Measurements from ENCODE around the gene CFAP100. TPM values are rescaled to one million over a fixed set of nuclear protein-coding genes. Genes with fewer than 3 reads are reported as not detected.

The CFAP100 gene
- total RNA-seq, 1 experiment from 2014 or later: not detected

GRCh38 chr3:126402178-126402577, 7.5 kb downstream of the CFAP100 start:
- Histone ChIP-seq H3K9me2 (ENCODE audit: insufficient read depth) (no peaks in the 10 kb centered on the region), H3K27me3 (ENCODE audit: insufficient read depth, low read length) (no peaks in the 10 kb centered on the region), H3K79me2 (ENCODE audit: insufficient read depth, low read length) (no peaks in the 10 kb centered on the region), H3K27ac (ENCODE audit: low read depth, low read length) (no peak overlapping the region), H3K9ac (ENCODE audit: low read length) (no peak overlapping the region), H3K4me1 (ENCODE audit: control insufficient read depth in 1 of 2, insufficient read depth in 2 of 2, low read length in 2 of 2) (no peaks in the 10 kb centered on the region), H4K20me1 (ENCODE audit: insufficient read depth) (no peaks in the 10 kb centered on the region), H3K9me3 (ENCODE audit: control insufficient read depth in 1 of 2, insufficient read depth in 1 of 2, low read depth in 1 of 2, low read length in 2 of 2) (no peaks in the 10 kb centered on the region), H3K36me3 (ENCODE audit: control insufficient read depth in 1 of 2, insufficient read depth in 2 of 2, low read length in 2 of 2) (no peaks in the 10 kb centered on the region), H3K4me3 (replicated peaks in 1 of 2; ENCODE audit: low read depth in 1 of 2, low read length in 2 of 2) (no peak overlapping the region), H2AFZ (ENCODE audit: low read depth, low read length, poor library complexity, severe bottlenecking) (no peak overlapping the region), H3K4me2 (ENCODE audit: low read length) (no peak overlapping the region)
- DNase-seq (ENCODE audit: low read depth, low spot score) (no peak), ATAC-seq (no peak)
- ChIA-PET CTCF (no interaction called here), POLR2A (interaction anchor here (0.7 kb wide), 1 partner anchor 9 kb away, joined by 3 read pairs; no protein-coding TSS in a partner anchor), RAD21 (ENCODE audit: low non-redundant PET in 1 of 2, low total read pairs in 2 of 2, uncharacterized antibody in 2 of 2, unreplicated experiment in 2 of 2) (no interaction called here)
- intact Hi-C loops (cut with micrococcal nuclease): no loop called here
- TF ChIP-seq SIN3A (IDR thresholded peaks at IDR 0.05; ENCODE audit: low read depth) (no peak), CEBPB (IDR thresholded peaks at IDR 0.05; ENCODE audit: low read depth) (no peak), TCF7L2 (IDR thresholded peaks at IDR 0.05; ENCODE audit: borderline replicate concordance, extremely low read depth, insufficient read depth, insufficient read length) (no peak), FOSL1 (IDR thresholded peaks at IDR 0.05; ENCODE audit: low read depth) (no peak), EZH2 (IDR thresholded peaks at IDR 0.05) (no peak), MAX (IDR thresholded peaks at IDR 0.05) (no peak)
- TF ChIP-seq, protein P1, sequence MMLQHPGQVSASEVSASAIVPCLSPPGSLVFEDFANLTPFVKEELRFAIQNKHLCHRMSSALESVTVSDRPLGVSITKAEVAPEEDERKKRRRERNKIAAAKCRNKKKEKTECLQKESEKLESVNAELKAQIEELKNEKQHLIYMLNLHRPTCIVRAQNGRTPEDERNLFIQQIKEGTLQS (IDR thresholded peaks at IDR 0.05): no peak
- no TSS peak for BruUV-seq (replicated peaks)

- DNase-seq (ENCODE audit: low read depth, low spot score): no peak
- intact Hi-C loops (cut with micrococcal nuclease): no loop called here
- no peaks in the 10 kb centered on the region for H3K27me3 ChIP-seq (ENCODE audit: insufficient read depth, low read length)
- ChIA-PET RAD21 (ENCODE audit: low non-redundant PET in 1 of 2, low total read pairs in 2 of 2, uncharacterized antibody in 2 of 2, unreplicated experiment in 2 of 2) (no interaction called here), CTCF (no interaction called here), POLR2A (interaction anchor here (0.7 kb wide), 1 partner anchor 8 kb away, joined by 3 read pairs; no protein-coding TSS in a partner anchor)
- no peak for ATAC-seq
- no TSS peak for BruUV-seq (replicated peaks)
- H3K4me2 ChIP-seq (ENCODE audit: low read length): no peak overlapping the region
- no peaks in the 10 kb centered on the region for H3K36me3 ChIP-seq (ENCODE audit: control insufficient read depth in 1 of 2, insufficient read depth in 2 of 2, low read length in 2 of 2)
- no peaks in the 10 kb centered on the region for H3K79me2 ChIP-seq (ENCODE audit: insufficient read depth, low read length)
- H4K20me1 ChIP-seq (ENCODE audit: insufficient read depth): no peaks in the 10 kb centered on the region
- no peak overlapping the region for H3K4me3 ChIP-seq (replicated peaks in 1 of 2; ENCODE audit: low read depth in 1 of 2, low read length in 2 of 2)
- 0 out of 4 replicates have a peak, but pooled peaks cover 0 to 3% of the 10 kb centered on the region in 2 experiments for H3K4me1 ChIP-seq (ENCODE audit: control insufficient read depth in 1 of 2, insufficient read depth in 2 of 2, low read length in 2 of 2)
- no peaks in the 10 kb centered on the region for H3K9me2 ChIP-seq (ENCODE audit: insufficient read depth)
- H3K9me3 ChIP-seq (ENCODE audit: control insufficient read depth in 1 of 2, insufficient read depth in 1 of 2, low read depth in 1 of 2, low read length in 2 of 2): no peaks in the 10 kb centered on the region
- no peak overlapping the region for H3K27ac ChIP-seq (ENCODE audit: low read depth, low read length)
- no peak overlapping the region for H3K9ac ChIP-seq (ENCODE audit: low read length)
- H2AFZ ChIP-seq (ENCODE audit: low read depth, low read length, poor library complexity, severe bottlenecking): no peak overlapping the region
- TF ChIP-seq, protein P2, sequence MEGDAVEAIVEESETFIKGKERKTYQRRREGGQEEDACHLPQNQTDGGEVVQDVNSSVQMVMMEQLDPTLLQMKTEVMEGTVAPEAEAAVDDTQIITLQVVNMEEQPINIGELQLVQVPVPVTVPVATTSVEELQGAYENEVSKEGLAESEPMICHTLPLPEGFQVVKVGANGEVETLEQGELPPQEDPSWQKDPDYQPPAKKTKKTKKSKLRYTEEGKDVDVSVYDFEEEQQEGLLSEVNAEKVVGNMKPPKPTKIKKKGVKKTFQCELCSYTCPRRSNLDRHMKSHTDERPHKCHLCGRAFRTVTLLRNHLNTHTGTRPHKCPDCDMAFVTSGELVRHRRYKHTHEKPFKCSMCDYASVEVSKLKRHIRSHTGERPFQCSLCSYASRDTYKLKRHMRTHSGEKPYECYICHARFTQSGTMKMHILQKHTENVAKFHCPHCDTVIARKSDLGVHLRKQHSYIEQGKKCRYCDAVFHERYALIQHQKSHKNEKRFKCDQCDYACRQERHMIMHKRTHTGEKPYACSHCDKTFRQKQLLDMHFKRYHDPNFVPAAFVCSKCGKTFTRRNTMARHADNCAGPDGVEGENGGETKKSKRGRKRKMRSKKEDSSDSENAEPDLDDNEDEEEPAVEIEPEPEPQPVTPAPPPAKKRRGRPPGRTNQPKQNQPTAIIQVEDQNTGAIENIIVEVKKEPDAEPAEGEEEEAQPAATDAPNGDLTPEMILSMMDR (IDR thresholded peaks at IDR 0.05 in 2 of 3, conservative IDR thresholded peaks at IDR 0.05 in 1 of 3; ENCODE audit: borderline replicate concordance in 1 of 3, insufficient read depth in 1 of 3, low read depth in 2 of 3, low read length in 2 of 3): no peak
- TF ChIP-seq, protein P1 (IDR thresholded peaks at IDR 0.05): no peak
- no peak for TF ChIP-seq CBX3 (IDR thresholded peaks at IDR 0.05; ENCODE audit: low read depth)
- no peak for TF ChIP-seq POLR2A (IDR thresholded peaks at IDR 0.05; ENCODE audit: borderline replicate concordance, extremely low read depth, insufficient read depth, insufficient read length)
- TF ChIP-seq ELF1 (IDR thresholded peaks at IDR 0.05; ENCODE audit: borderline replicate concordance, low read depth): no peak
- no peak for TF ChIP-seq TCF7L2 (IDR thresholded peaks at IDR 0.05; ENCODE audit: borderline replicate concordance, extremely low read depth, insufficient read depth, insufficient read length)
- TF ChIP-seq ZFX (IDR thresholded peaks at IDR 0.05): no peak
- TF ChIP-seq ZNF274 (IDR thresholded peaks at IDR 0.05; ENCODE audit: low read depth, low read length): no peak
- TF ChIP-seq RAD21 (IDR thresholded peaks at IDR 0.05; ENCODE audit: low read depth): no peak
- TF ChIP-seq, protein P3, sequence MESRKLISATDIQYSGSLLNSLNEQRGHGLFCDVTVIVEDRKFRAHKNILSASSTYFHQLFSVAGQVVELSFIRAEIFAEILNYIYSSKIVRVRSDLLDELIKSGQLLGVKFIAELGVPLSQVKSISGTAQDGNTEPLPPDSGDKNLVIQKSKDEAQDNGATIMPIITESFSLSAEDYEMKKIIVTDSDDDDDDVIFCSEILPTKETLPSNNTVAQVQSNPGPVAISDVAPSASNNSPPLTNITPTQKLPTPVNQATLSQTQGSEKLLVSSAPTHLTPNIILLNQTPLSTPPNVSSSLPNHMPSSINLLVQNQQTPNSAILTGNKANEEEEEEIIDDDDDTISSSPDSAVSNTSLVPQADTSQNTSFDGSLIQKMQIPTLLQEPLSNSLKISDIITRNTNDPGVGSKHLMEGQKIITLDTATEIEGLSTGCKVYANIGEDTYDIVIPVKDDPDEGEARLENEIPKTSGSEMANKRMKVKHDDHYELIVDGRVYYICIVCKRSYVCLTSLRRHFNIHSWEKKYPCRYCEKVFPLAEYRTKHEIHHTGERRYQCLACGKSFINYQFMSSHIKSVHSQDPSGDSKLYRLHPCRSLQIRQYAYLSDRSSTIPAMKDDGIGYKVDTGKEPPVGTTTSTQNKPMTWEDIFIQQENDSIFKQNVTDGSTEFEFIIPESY (IDR thresholded peaks at IDR 0.05; ENCODE audit: extremely low read depth, insufficient replicate concordance, low read length): no peak
- no peak for TF ChIP-seq SIN3A (IDR thresholded peaks at IDR 0.05; ENCODE audit: low read depth)
- no peak for TF ChIP-seq FOSL1 (IDR thresholded peaks at IDR 0.05; ENCODE audit: low read depth)
Measured at GRCh38 chr3:126402666-126403302, 8.1 kb downstream of the CFAP100 start.
